ENCODE measurements around the gene AQP12B. TPM values are rescaled to one million over a fixed set of nuclear protein-coding genes. Genes with fewer than 3 reads are reported as not detected.

The AQP12B gene
- total RNA-seq, 1 donor from 2014 or later, result not detected

- Mint-ChIP-seq H3K9me3 (peaks cover 31% of the 10 kb centered on the region), H3K27ac (no peak overlapping the region), H3K4me3 (ENCODE audit: low read depth) (no peak overlapping the region), H3K36me3 (ENCODE audit: low read depth) (peaks cover 45% of the 10 kb centered on the region), H3K4me1 (ENCODE audit: low read depth) (no peaks in the 10 kb centered on the region), H3K27me3 (ENCODE audit: low read depth) (no peaks in the 10 kb centered on the region)
- intact Hi-C loops (cut with micrococcal nuclease), result no loop called here
- DNase-seq (ENCODE audit: low spot score), result no peak
Measured at GRCh38 chr2:240632306-240632721, 50.4 kb downstream of the AQP12B start.

- H3K4me3 Mint-ChIP-seq (ENCODE audit: low read depth), result no peak overlapping the region
- DNase-seq (ENCODE audit: low spot score), result no peak
- peaks cover 4% of the 10 kb centered on the region for H3K4me1 Mint-ChIP-seq (ENCODE audit: low read depth)
- H3K27me3 Mint-ChIP-seq (ENCODE audit: low read depth), result no peaks in the 10 kb centered on the region
- intact Hi-C loops (cut with micrococcal nuclease), result no loop called here
- H3K9me3 Mint-ChIP-seq, result peaks cover 31% of the 10 kb centered on the region
- H3K27ac Mint-ChIP-seq, result no peak overlapping the region
- H3K36me3 Mint-ChIP-seq (ENCODE audit: low read depth), result peaks cover 49% of the 10 kb centered on the region
Measured at GRCh38 chr2:240631548-240632305, 51.0 kb downstream of the AQP12B start.

DNA sequence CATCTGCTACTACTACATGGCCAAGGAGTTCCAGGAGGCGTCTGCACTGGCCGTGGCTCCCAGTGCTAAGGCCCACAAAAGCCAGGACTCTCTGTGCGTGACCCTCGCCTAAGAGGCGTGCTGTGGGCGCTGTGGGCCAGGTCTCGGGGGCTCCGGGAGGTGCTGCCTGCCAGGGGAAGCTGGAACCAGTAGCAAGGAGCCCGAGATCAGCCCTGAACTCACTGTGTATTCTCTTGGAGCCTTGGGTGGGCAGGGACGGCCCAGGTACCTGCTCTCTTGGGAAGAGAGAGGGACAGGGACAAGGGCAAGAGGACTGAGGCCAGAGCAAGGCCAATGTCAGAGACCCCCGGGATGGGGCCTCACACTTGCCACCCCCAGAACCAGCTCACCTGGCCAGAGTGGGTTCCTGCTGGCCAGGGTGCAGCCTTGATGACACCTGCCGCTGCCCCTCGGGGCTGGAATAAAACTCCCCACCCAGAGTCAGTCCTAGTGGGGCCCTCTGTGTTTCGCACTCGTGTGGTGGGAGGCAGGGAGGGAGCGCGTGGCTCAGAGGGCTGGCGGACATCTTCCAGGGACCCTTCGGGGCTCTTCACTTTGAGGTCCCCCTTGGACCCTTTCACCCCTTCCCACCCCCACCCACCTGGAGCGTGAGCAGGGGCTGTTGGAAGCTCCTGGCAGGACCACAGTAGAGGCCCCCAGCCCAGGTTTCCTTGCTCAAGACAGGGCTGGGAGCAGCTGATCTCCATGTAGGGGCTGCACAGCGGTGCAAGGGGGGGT, 51.7 kb downstream of the AQP12B start:
- H3K4me1 Mint-ChIP-seq (ENCODE audit: low read depth), result peaks cover 7% of the 10 kb centered on the region
- DNase-seq (ENCODE audit: low spot score), result no peak

GRCh38 chr2:240629968-240630770, 52.5 kb downstream of the AQP12B start:
- no peak for DNase-seq (ENCODE audit: low spot score)
- H3K27ac Mint-ChIP-seq, result peak overlapping the region; percentile 28
- H3K27me3 Mint-ChIP-seq (ENCODE audit: low read depth), result no peaks in the 10 kb centered on the region
- intact Hi-C loops (cut with micrococcal nuclease), result no loop called here
- H3K9me3 Mint-ChIP-seq, result peaks cover 31% of the 10 kb centered on the region
- peaks cover 10% of the 10 kb centered on the region for H3K4me1 Mint-ChIP-seq (ENCODE audit: low read depth)
- H3K4me3 Mint-ChIP-seq (ENCODE audit: low read depth), result no peak overlapping the region
- H3K36me3 Mint-ChIP-seq (ENCODE audit: low read depth), result peaks cover 49% of the 10 kb centered on the region

More for the DNA sequence above, 51.7 kb downstream of the AQP12B start:
- H3K4me3 Mint-ChIP-seq (ENCODE audit: low read depth), result no peak overlapping the region
- H3K27me3 Mint-ChIP-seq (ENCODE audit: low read depth), result no peaks in the 10 kb centered on the region
- H3K9me3 Mint-ChIP-seq, result peaks cover 31% of the 10 kb centered on the region
- intact Hi-C loops (cut with micrococcal nuclease), result no loop called here
- peaks cover 49% of the 10 kb centered on the region for H3K36me3 Mint-ChIP-seq (ENCODE audit: low read depth)
- no peak overlapping the region for H3K27ac Mint-ChIP-seq

DNA sequence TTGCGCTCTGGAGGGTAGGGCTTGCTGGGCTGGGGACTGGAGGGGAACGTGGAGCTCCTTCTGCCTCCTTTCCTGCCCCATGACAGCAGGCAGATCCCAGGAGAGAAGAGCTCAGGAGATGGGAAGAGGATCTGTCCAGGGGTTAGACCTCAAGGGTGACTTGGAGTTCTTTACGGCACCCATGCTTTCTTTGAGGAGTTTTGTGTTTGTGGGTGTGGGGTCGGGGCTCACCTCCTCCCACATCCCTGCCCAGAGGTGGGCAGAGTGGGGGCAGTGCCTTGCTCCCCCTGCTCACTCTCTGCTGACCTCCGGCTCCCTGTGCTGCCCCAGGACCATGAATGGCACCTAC, 53.1 kb downstream of the AQP12B start:
- intact Hi-C loops (cut with micrococcal nuclease), result no loop called here
- Mint-ChIP-seq H3K36me3 (ENCODE audit: low read depth) (peaks cover 45% of the 10 kb centered on the region), H3K27ac (peak overlapping the region; percentile 28), H3K4me3 (ENCODE audit: low read depth) (no peak overlapping the region), H3K4me1 (ENCODE audit: low read depth) (peaks cover 16% of the 10 kb centered on the region), H3K27me3 (ENCODE audit: low read depth) (no peaks in the 10 kb centered on the region), H3K9me3 (peaks cover 26% of the 10 kb centered on the region)
- no peak for DNase-seq (ENCODE audit: low spot score)

DNA sequence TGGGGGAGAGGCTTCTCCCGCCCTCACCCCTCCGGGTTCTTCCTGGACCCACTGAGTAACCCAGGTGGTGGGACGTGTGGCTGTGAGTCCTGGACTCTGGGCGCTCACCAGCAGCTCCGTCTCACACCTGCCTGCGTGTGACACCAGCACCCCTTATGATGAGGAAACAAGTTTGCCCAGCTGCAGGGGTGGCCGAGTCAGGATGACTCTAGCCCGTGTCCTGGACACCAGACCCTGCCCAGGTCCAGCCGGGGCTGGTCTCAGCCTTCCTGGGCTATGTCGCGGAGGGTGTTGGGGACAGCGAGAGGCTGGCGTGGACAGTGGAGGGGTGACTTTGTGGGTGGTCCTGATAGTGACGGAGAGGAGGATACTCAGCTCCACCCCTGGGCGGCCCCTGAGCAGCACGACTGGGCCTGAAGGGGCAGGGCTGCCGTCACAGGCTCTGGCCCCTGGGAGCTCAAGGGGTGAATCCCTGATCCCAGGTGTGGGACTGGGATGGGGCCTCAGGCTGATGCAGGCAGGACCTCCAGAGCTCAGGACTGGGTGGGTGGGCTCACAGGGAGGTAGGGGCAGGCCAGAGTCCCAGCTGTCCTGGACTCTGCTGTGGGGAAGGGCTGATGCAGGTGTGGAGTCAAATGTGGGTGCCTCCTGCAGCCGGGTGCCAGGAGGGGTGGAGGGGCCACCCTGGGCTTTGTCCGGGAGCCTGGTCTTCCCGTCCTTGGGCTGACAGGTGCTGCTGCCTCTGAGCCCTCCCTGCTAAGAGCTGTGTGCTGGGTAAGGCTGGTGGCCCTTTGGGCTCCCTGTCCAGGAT, 53.7 kb downstream of the AQP12B start:
- no peaks in the 10 kb centered on the region for H3K27me3 Mint-ChIP-seq (ENCODE audit: low read depth)
- no peak overlapping the region for H3K27ac Mint-ChIP-seq
- intact Hi-C loops (cut with micrococcal nuclease), result no loop called here
- H3K4me3 Mint-ChIP-seq (ENCODE audit: low read depth), result no peak overlapping the region
- H3K4me1 Mint-ChIP-seq (ENCODE audit: low read depth), result peaks cover 22% of the 10 kb centered on the region
- peaks cover 20% of the 10 kb centered on the region for H3K9me3 Mint-ChIP-seq
- DNase-seq (ENCODE audit: low spot score), result no peak
- H3K36me3 Mint-ChIP-seq (ENCODE audit: low read depth), result peaks cover 39% of the 10 kb centered on the region

GRCh38 chr2:240628507-240628807, 54.2 kb downstream of the AQP12B start:
- intact Hi-C loops (cut with micrococcal nuclease), result no loop called here
- Mint-ChIP-seq H3K27ac (no peak overlapping the region), H3K9me3 (peaks cover 15% of the 10 kb centered on the region), H3K4me3 (ENCODE audit: low read depth) (no peak overlapping the region), H3K36me3 (ENCODE audit: low read depth) (peaks cover 34% of the 10 kb centered on the region), H3K27me3 (ENCODE audit: low read depth) (no peaks in the 10 kb centered on the region), H3K4me1 (ENCODE audit: low read depth) (peaks cover 23% of the 10 kb centered on the region)
- DNase-seq (ENCODE audit: low spot score), result no peak

DNA sequence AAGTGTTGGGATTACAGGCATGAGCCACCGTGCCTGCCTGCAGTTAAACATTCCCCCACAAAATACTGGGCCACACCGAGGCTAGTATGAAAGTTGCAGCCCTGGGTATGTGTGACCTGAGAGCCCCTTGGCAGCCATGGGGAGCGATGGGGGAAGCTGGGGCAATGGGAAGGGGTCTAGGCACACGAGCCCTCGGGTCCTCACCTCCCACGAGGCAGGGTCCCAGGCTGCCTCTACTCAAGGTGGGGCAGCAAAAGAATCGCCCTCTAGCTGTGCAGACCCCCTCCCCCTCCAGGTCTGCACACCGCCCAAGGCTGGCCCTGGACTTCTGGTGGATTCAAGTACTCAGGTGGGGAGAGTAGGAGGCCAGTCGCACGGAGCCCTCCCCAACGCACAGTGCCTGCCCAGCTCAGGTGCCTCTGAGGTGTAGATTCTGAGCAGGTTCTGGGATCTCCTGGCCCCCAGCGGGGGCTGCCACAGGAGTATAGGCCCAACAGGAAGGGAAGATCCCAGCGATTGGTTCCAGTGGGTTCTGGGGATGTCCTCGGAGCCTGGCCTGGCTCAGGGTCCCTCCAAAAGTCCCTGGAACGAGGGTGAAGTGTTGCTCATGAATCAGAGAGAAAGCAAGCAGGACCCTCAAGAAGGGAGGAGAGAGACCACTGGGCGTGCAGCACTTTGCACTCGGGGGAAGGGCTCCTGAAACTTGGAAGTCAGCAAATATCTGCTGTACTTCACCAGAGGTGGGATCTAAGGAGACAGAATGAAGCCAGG, 54.8 kb downstream of the AQP12B start:
- Mint-ChIP-seq H3K27me3 (ENCODE audit: low read depth) (no peaks in the 10 kb centered on the region), H3K36me3 (ENCODE audit: low read depth) (peaks cover 32% of the 10 kb centered on the region), H3K4me1 (ENCODE audit: low read depth) (peaks cover 27% of the 10 kb centered on the region), H3K9me3 (peaks cover 10% of the 10 kb centered on the region), H3K27ac (peak overlapping the region; percentile 82), H3K4me3 (ENCODE audit: low read depth) (no peak overlapping the region)
- intact Hi-C loops (cut with micrococcal nuclease), result no loop called here
- no peak for DNase-seq (ENCODE audit: low spot score)

DNA sequence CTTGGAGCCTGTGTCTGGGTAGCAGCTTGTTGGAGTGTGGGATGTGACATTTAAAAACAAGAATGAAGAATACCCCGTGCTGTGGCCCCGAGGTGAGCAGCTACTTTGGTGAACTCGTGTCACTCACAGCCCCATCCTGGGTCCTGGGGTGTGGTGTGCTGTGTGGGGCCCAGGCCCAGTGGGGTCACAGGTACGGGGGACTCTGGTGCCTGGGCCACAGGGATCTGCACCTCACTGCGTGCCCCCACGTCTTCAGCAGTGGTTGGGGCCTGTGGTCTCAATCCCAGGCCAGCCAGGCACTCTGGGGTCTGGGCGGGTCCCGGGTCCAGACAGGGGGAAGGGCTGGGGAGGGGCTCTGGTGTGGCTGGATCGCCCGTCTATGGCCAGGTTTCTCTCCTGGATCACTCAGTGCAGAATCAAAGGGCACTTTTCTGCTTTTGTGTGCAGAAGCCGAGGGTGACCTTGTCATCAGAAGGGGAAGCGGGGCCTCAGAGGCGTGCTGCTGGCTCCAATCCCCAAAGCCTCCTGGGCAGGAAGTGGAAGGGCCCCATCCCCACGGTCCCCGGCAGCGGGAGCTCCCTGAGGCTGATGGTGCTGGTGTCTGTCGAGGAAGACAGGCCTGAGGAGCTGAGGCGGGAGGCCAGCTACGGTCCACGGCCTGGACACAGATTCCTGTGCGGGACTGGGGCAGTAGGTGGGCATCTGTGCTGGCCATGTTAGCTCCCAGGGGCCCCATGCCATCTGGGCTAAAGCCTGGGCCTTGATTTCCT, 56.0 kb downstream of the AQP12B start:
- Mint-ChIP-seq H3K4me1 (ENCODE audit: low read depth) (peaks cover 36% of the 10 kb centered on the region), H3K36me3 (ENCODE audit: low read depth) (peaks cover 23% of the 10 kb centered on the region), H3K9me3 (no peaks in the 10 kb centered on the region), H3K27ac (peak overlapping the region; percentile 82), H3K27me3 (ENCODE audit: low read depth) (no peaks in the 10 kb centered on the region), H3K4me3 (ENCODE audit: low read depth) (peak overlapping the region; percentile 73)
- DNase-seq (ENCODE audit: low spot score), result no peak
- intact Hi-C loops (cut with micrococcal nuclease), result no loop called here

Data from activated T-helper 2 cell treated with anti-CD3 and anti-CD28 coated beads, Interferon-gamma antibody, Interleukin-2, Interleukin-4, amounts not matched to agents 10 μg/mL and 5 μg/mL and 100 μg/mL, durations not matched to agents 14 hours and 24 hours and 36 hours (primary cell).